Dendritic cell treated with granulocyte-macrophage colony-stimulating factor and Interleukin-4, amounts not matched to agents 40 ng/mL and 50 ng/mL, for 4 days (primary cell): ENCODE results near the gene PTAFR.
A peak's percentile ranks its signal among the peaks of the same experiment; 100 is the strongest.
"Not testable (repeated sequence)": the region's sequence is repeated elsewhere in the genome, so short reads cannot be mapped to it uniquely, and the experiment has no call there.

Experiments
- H3K27ac Mint-ChIP-seq: one replicate; pipeline ENCODE4 v1.8.0; 2022; ENCODE audit warnings: mild to moderate bottlenecking, mixed read lengths
- H3K27me3 Mint-ChIP-seq: one replicate; pipeline ENCODE4 v1.8.0; 2022; ENCODE audit warnings: mild to moderate bottlenecking, mixed read lengths
- H3K36me3 Mint-ChIP-seq: one replicate; pipeline ENCODE4 v1.8.0; 2022; ENCODE audit warnings: low read depth, mixed read lengths
- H3K4me1 Mint-ChIP-seq: one replicate; pipeline ENCODE4 v1.8.0; 2022; ENCODE audit warnings: low read depth, mixed read lengths
- H3K4me3 Mint-ChIP-seq: one replicate; pipeline ENCODE4 v1.8.0; 2022; ENCODE audit warnings: mild to moderate bottlenecking, moderate library complexity, mixed read lengths
- H3K9me3 Mint-ChIP-seq: one replicate; pipeline ENCODE4 v1.8.0; 2022; ENCODE audit warnings: mixed read lengths
- intact Hi-C: fragments of 100-400 bp; cut with micrococcal nuclease; formaldehyde crosslinking; loops from one replicate; pipeline ENCODE4 v1.15.0; 2022

PTAFR gene

GRCh38 chr1:28147264-28148094, 29.0 kb downstream of the PTAFR start:
- H3K27ac Mint-ChIP-seq: peak overlapping the region; percentile 34
- H3K27me3 Mint-ChIP-seq: no peaks in the 10 kb centered on the region
- H3K9me3 Mint-ChIP-seq: no peaks in the 10 kb centered on the region
- H3K36me3 Mint-ChIP-seq: peaks cover 71% of the 10 kb centered on the region
- peaks cover 76% of the 10 kb centered on the region for H3K4me1 Mint-ChIP-seq
- no peak overlapping the region for H3K4me3 Mint-ChIP-seq
- intact Hi-C loops: no loop called here

DNA sequence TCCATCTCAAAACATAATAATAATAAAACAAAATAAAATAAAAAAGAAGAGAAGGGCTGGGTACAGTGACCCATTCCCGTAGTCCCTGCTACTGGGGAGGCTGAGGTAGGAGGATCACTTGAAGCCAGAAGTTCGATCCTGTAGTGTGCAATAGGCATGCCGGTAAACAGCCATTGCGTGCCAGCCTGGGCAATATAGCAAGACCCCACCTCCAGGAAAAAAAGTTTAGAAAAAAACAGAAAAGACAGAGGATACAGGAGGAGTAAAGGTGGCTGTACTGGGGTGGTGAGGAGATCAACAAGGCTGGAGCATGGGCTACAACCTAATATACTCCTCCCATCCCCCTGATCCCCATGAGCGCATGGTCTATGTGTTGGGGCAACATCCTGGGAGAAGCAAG, 30.8 kb downstream of the PTAFR start:
- H3K4me3 Mint-ChIP-seq: no peak overlapping the region
- peak overlapping the region; percentile 63 for H3K27ac Mint-ChIP-seq
- no peaks in the 10 kb centered on the region for H3K27me3 Mint-ChIP-seq
- H3K4me1 Mint-ChIP-seq: peaks cover 76% of the 10 kb centered on the region
- intact Hi-C loops: no loop called here
- no peaks in the 10 kb centered on the region for H3K9me3 Mint-ChIP-seq
- peaks cover 53% of the 10 kb centered on the region for H3K36me3 Mint-ChIP-seq

GRCh38 chr1:28144203-28145135, 32.0 kb downstream of the PTAFR start:
- peaks cover 41% of the 10 kb centered on the region for H3K36me3 Mint-ChIP-seq
- intact Hi-C loops: no loop called here
- H3K4me1 Mint-ChIP-seq: peaks cover 73% of the 10 kb centered on the region
- no peaks in the 10 kb centered on the region for H3K27me3 Mint-ChIP-seq
- peak overlapping the region; percentile 68 for H3K27ac Mint-ChIP-seq
- no peak overlapping the region for H3K4me3 Mint-ChIP-seq
- H3K9me3 Mint-ChIP-seq: no peaks in the 10 kb centered on the region

DNA sequence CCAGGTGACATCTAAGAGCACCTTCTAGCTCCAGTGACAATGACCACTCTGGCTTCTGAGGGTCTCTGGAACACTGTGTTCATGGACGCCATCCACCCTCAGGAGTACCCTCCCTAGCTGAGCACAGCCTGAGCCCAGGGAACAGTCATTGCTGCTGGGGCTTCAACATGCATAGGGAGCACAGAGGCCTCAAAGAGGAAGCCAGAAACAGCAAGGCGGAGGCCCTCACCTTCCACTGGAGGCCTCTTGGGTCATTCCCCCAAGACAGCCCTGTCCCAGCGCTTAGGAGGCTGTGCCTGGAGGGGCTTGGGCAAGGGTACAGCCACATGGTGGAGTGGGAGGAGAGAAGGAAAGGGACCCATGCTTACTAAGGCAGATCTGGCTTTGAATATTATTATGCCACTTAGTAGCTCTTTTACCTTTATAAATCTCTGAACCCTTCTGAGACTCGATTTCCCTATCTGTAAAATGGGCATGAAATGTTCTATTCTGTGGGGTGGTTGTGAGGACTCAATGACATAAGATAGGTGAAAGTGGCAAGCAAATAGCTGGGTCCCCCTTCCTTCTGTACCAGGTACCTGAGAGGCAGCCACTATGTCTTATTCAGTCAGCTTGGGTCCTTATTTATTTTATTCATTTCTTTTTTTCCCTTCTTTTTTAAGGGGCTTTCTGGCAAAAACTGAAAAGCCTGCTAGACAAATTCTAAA, 32.8 kb downstream of the PTAFR start:
- H3K4me3 Mint-ChIP-seq: no peak overlapping the region
- H3K4me1 Mint-ChIP-seq: peaks cover 76% of the 10 kb centered on the region
- no peaks in the 10 kb centered on the region for H3K27me3 Mint-ChIP-seq
- intact Hi-C loops: no loop called here
- peaks cover 32% of the 10 kb centered on the region for H3K36me3 Mint-ChIP-seq
- no peaks in the 10 kb centered on the region for H3K9me3 Mint-ChIP-seq
- peak overlapping the region; percentile 68 for H3K27ac Mint-ChIP-seq

DNA sequence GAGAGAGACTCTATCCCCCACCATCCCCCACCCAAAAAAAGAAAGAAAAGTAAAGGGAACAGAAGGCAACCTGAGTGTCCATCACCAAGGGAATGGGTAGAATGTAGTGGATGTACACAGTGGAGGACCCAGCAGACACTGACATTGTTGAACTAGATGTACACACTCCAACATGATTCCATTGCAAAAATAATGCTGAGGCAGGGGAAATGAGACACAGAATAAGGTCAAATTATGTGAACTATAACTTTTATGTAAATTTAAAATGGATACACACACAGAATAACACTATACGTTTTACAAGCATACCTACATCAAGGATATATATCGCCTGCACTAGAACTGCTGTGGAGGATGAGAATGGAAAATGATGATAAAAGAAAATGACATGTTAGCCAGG, 34.8 kb downstream of the PTAFR start:
- H3K4me3 Mint-ChIP-seq: no peak overlapping the region
- H3K27ac Mint-ChIP-seq: no peak overlapping the region
- peaks cover 78% of the 10 kb centered on the region for H3K4me1 Mint-ChIP-seq
- H3K27me3 Mint-ChIP-seq: no peaks in the 10 kb centered on the region
- intact Hi-C loops: no loop called here
- no peaks in the 10 kb centered on the region for H3K9me3 Mint-ChIP-seq
- H3K36me3 Mint-ChIP-seq: peaks cover 13% of the 10 kb centered on the region

GRCh38 chr1:28139866-28140265, 36.6 kb downstream of the PTAFR start:
- H3K4me1 Mint-ChIP-seq: peaks cover 87% of the 10 kb centered on the region
- H3K27ac Mint-ChIP-seq: peak overlapping the region; percentile 95
- H3K9me3 Mint-ChIP-seq, H3K36me3 Mint-ChIP-seq, H3K27me3 Mint-ChIP-seq: not testable (repeated sequence)
- intact Hi-C loops: loop anchor here (1.0 to 5.0 kb wide), 3 partner anchors 25 to 49 kb away; no protein-coding TSS in a partner anchor
- H3K4me3 Mint-ChIP-seq: peak overlapping the region; percentile 22

DNA sequence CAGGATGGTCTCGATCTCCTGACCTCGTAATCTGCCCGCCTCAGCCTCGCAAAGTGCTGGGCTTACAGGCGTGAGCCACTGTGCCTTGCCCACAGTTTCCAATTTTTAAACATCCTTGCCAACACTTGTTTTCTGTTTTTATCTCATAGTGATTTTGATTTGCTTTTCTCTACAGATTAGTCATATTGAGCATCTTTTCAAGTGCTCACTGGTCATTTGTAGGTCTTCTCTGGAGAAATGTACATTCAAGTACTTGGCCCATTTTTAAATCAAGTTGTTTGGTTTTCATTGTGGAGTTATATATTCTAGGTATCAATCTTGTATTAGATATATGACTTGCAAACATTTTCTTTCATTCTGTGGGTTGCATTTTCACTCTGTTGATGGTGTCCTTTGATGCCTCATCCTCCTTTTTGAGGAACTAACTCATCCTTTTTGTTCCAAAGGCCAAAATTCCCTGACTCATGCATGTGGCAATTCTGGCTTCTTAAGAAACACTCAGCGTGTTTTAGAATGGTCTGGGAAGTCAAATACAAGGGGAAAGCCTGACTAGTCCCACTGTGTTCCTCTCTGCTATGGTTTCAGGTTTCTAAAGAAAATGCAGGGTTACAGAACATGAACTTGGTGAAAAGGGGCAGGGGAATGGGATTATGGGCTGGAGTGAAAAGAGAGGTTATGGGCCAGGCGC, 37.3 kb downstream of the PTAFR start:
- Mint-ChIP-seq H3K4me1 (peaks cover 87% of the 10 kb centered on the region), H3K36me3 (peaks cover 3% of the 10 kb centered on the region), H3K27me3 (no peaks in the 10 kb centered on the region), H3K27ac (peak overlapping the region; percentile 95), H3K9me3 (no peaks in the 10 kb centered on the region), H3K4me3 (peak overlapping the region; percentile 22)
- intact Hi-C loops: loop anchor here (1.0 to 5.0 kb wide), 3 partner anchors 24 to 48 kb away; no protein-coding TSS in a partner anchor

- intact Hi-C loops: loop anchor here (5.0 kb wide), 1 partner anchor 35 kb away; no protein-coding TSS in a partner anchor
- Mint-ChIP-seq H3K4me3 (no peak overlapping the region), H3K27me3 (no peaks in the 10 kb centered on the region), H3K36me3 (no peaks in the 10 kb centered on the region), H3K4me1 (peaks cover 92% of the 10 kb centered on the region), H3K27ac (peak overlapping the region; percentile 95), H3K9me3 (no peaks in the 10 kb centered on the region)
Measured at GRCh38 chr1:28136922-28137613, 39.4 kb downstream of the PTAFR start.

DNA sequence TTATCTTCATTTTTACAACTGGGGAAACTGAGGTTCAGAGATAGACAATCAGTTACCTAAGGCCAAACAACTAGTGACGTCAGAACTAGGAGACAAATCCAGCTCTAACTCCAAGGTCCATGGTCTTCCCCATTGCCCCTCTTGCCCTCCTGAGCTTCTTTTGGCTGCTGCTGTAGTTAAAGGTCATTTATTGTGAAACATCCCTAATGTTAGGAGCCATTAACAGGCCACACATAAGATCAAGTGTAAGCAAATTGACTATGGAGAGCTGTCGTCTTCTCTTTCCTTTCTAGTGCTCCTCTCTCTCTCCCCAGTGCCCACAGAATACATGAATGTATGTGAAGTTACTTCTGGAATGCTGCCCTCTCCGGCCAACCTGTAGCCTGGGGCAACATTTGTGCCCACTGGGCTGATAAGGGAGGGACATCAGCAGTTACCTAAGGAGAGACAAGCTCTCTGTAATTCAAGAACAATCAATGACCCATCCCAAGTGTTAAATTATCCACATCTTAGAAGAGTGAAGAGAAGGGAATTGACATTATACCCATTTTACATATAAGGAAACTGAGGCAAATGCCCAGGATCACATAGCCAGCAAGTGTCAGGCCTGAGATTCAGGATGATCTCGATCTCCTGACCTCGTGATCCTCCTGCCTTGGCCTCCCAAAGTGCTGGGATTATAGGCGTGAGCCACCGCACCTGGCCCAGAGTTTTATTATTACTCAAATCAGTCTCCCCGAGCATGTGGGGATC, 40.1 kb downstream of the PTAFR start:
- H3K9me3 Mint-ChIP-seq: no peaks in the 10 kb centered on the region
- H3K4me3 Mint-ChIP-seq: peak overlapping the region; percentile 4
- peak overlapping the region; percentile 95 for H3K27ac Mint-ChIP-seq
- no peaks in the 10 kb centered on the region for H3K36me3 Mint-ChIP-seq
- H3K27me3 Mint-ChIP-seq: no peaks in the 10 kb centered on the region
- peaks cover 92% of the 10 kb centered on the region for H3K4me1 Mint-ChIP-seq
- intact Hi-C loops: loop anchor here (5.0 kb wide), 1 partner anchor 36 kb away; no protein-coding TSS in a partner anchor

GRCh38 chr1:28135371-28136168, 40.9 kb downstream of the PTAFR start:
- Mint-ChIP-seq H3K4me3 (peak overlapping the region; percentile 57), H3K27ac (peak overlapping the region; percentile 95), H3K36me3 (no peaks in the 10 kb centered on the region), H3K9me3 (no peaks in the 10 kb centered on the region), H3K4me1 (peaks cover 95% of the 10 kb centered on the region), H3K27me3 (no peaks in the 10 kb centered on the region)
- intact Hi-C loops: loop anchor here (5.0 kb wide), 1 partner anchor 37 kb away; no protein-coding TSS in a partner anchor

DNA sequence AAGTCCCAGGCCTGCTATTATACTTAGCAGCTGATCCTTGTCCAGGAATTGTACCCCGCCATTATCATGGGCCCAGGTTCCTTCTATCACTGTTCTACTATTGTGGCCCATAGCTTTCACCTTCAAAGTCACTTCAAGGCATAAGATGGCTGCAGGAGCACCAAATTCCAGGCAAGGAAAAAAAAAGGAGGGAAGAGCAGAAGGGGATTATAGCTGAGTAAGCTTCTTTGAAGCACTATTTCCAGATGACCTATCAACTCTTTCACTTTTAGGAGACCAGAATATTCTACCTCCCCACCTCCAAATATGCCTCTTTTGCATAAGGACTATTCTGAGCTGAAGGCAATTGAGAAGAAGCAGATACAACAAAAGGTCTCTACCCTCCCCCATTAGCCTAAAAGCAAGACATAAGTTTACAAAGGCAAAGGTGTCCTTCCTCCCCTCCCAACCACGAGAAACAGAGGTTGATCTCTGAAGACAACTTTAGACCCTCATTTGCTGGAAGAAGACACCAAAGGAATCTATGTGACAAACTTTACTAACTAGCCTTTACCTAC, 41.8 kb downstream of the PTAFR start:
- H3K27me3 Mint-ChIP-seq: no peaks in the 10 kb centered on the region
- peak overlapping the region; percentile 95 for H3K27ac Mint-ChIP-seq
- no peak overlapping the region for H3K4me3 Mint-ChIP-seq
- intact Hi-C loops: loop anchor here (5.0 kb wide), 1 partner anchor 38 kb away; no protein-coding TSS in a partner anchor
- H3K36me3 Mint-ChIP-seq: no peaks in the 10 kb centered on the region
- H3K4me1 Mint-ChIP-seq: peaks cover 96% of the 10 kb centered on the region
- no peaks in the 10 kb centered on the region for H3K9me3 Mint-ChIP-seq
